ENCODE data around the gene CHEK2.
"Not testable (repeated sequence)": the region's sequence is repeated elsewhere in the genome, so short reads cannot be mapped to it uniquely, and the experiment has no call there.

The CHEK2 gene

DNA sequence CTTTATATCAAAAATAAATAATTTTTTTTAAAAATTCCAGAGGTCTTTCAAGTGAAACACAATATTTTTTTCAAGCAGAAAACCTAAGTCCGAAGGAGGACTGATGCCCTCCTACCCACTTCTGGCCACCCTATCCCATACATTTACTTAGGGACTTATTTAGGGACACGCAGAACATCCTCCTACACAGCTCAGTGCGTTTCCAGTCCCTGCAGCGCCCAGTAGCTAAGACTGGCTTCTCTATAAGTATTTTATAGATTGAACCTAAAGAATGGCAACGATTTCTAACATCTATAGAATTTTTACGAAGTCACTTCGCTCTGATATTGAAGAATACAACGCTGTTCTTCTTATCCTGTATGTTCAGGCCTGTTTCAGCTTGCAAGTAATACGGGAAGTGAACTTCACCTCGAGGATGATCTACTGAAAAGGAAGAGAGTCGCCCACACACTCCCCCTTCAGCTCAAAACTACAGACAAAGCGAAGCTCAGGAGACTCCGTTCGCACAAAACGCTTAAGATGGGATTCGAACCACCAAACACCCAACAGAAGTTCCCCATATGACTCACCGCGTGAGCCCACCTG lies 328 bp downstream of the CHEK2 start:
- no peak for DNase-seq

DNA sequence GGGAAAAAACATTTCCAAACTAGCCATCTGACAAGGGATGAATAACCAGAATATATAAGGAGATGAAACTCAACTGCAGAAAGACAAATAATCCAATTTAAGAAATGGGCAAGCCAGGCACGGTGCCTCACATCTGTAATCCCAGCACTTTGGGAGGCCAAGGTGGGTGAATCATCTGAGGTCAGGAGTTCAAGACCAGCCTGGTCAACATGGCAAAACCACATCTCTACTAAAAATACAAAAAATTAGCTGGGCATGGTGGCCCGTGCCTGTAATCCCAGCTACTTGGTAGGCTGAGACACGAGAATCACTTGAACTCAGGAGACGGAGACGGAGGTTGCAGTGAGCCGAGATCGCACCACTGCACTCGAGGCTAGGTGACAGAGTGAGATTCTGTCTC lies 2.7 kb downstream of the CHEK2 start:
- DNase-seq: not testable (repeated sequence)

DNA sequence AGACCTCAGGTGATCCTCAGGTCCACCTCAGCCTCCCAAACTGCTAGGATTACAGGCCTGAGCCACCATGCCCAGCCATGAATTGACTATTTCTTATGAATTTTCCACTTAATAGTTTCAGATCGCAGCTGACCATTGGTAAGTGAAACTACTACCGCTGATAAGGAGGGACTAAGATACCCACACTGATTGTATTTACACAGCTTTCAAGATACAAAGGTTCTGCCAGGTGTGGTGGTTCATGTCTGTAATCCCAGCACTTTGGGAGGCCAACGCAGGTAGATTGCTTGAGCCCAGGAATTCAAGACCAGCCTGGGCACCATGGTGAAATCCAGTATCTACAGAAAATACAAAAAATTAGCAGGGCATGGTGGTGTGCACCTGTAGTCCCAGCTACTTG lies 3.9 kb downstream of the CHEK2 start:
- DNase-seq: no peak

DNA sequence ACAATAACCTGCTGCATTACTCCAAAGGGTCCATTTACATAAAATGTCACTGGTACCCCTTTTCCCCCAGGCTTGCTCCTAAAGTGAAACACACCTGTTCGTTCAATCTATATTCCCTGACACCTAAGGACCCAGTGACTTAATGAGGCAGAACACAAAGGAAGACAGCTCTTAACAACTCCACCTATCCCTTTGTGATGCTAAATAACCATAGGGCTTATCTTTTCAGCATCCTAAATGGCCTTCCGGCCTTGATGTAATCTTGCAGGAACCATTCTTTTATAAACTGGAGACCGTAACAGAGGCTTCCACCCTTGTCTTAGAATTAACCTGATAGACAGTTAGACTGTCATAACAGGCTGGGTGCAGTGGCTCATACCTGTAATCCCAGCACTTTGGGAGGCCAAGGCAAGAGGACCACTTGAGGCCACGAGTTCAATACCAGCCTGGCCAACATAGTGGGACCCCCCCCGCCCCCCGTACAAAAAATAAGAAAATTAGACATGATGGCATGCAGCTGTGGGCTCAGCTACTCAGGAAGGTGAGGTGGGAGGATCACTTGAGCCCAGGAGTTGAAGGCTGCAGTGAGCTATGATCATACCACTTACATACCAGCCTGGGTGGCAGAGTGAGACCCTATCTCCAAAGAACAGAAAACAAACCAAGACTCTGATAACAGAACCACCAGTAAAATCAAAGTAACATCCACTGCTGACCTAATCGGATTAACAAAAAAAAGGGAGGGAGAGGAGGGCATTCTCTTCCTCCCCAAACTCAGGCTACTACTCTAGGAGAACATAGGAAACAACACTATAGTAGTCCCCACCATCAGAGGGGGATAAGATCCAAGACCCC lies 5.1 kb downstream of the CHEK2 start:
- no peak for DNase-seq

DNA sequence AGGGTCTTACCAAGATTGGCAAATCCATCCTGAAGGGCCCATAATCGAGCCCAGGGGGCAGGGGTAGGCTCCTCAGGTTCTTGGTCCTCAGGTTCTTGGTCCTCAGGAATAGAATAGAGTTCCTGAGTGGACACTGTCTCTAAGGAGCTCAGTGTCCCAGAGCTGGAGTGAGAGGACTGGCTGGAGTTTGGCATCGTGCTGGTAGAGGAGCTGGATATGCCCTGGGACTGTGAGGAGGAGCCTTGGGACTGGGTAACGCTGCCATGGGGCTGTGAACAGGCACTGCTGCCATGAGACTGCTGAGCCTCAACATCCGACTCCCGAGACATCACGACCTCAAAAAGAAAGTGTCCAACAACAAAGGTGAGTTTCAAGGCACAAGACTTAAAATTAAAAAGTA lies 7.2 kb downstream of the CHEK2 start:
- DNase-seq: no peak

DNA sequence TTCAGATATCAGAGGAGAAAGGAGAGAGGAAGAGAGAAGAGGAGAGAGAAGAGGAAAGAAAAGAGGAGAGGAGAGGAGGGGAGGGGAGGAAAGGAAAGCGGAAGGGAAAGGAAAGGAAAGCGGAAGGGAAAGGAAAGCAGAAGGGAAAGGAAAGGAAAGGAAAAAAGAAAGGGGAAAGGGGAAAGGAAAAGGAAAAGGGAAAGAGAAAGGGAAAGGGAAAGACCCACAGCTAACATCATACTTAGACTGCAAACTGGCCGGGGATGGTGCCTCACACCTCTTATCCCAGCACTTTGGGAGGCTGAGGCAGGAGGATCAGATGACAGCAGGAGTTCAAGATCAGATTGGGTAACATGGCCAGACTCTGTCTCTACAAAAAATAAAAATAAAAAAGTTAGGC lies 11.4 kb downstream of the CHEK2 start:
- DNase-seq: no peak

DNA sequence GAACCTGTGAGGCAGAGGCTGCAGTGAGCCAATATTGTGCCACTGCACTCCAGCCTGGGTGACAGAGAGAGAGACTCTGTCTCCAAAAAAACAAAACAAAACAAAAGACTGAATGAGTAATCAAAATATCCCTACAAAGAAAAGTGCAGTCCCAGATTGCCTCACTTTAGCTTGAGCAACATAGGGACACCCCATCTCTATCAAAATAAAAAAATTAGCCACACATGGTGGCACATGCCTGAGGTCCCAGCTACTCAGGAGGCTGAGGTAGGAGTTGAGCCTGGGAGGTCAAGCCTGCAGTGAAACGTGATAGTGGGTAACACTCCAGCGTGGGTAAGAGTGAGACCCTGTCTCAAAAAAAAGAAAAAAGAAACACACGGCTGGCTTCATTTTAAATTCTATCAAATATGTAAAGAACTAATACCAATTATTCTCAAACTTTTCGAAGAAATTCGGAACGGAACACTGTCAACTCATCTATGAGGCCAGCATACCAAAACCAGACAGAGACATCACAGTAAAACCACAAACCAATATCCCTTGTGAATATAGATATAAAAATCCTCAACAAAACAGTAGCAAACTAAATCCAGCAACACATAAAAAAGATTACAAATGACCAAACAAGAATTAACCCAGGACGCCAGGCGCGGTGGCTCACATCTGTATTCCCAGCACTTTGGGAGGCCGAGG lies 12.9 kb downstream of the CHEK2 start:
- DNase-seq: no peak

DNA sequence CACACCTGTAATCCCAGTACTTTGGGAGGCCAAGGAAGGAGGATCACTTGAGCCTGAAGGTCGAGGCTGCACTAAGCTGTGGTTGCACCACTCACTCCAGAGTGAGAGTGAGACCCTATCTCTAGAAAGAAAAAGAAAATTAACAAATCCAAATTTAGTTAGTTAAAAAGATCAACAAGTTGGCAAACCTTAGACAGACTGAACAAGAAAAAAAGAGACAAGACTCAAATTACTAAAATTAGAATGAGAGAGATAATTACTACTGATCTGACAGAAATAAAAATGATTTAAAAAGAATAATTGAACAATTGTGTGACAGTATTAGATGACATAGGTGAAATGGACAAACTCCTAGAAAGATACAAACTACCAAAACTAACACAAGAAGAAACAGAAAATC lies 13.6 kb downstream of the CHEK2 start:
- DNase-seq: no peak

DNA sequence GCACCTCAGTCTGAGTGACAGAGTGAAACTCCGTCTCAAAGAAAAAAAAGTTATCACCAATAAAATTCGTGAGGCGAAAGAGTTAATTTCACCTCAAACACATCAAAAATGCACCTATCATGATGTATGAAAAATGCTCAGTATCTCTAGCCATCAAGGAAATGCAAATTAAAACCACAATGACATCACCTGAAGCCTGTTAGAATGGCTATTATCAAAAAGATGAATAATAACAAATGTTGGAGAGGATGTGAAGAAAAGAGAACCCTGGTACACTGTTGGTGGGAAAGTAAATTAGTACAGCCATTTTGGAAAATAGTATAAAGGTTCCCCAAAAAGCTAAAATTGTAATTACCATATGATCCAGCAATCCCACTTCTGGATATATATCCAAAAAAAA lies 23.6 kb downstream of the CHEK2 start:
- no peak for DNase-seq

DNA sequence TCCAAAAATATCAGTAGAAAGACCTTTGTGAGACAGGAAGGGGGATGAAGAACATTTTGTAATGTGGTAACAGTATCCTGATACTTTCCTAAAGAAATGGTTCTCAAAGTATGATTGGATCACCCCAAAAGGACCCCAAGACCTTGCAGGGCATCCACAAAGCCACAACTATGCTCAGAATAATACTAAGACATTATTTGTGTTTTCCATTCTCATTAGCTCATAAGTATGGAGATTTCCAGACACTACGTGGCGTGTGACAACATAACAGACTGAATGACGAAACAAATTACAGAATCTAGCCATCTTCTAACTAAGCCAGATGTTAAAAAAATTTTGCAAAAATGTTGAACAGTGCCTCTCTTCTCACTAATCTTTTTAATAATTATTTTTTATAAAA lies 24.9 kb downstream of the CHEK2 start:
- DNase-seq: no peak

DNA sequence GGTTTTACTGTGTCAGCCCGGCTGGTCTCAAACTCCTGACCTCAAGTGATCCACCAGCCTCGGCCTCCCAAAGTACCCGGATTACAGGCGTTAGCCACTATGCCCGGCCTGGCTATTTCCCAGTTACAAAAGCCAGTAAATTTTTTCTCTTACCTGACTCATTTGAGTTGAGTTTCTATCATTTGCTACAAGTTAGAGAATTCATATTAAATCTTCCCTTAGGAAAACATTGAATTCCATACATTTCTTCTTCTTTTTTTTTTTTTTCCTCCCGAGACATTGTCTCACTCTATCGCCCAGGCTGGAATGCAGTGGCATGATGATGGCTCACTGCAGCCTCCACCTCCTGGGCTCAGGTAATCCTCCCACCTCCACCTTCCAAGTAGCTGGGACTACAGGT lies 26.0 kb downstream of the CHEK2 start:
- DNase-seq: no peak

DNA sequence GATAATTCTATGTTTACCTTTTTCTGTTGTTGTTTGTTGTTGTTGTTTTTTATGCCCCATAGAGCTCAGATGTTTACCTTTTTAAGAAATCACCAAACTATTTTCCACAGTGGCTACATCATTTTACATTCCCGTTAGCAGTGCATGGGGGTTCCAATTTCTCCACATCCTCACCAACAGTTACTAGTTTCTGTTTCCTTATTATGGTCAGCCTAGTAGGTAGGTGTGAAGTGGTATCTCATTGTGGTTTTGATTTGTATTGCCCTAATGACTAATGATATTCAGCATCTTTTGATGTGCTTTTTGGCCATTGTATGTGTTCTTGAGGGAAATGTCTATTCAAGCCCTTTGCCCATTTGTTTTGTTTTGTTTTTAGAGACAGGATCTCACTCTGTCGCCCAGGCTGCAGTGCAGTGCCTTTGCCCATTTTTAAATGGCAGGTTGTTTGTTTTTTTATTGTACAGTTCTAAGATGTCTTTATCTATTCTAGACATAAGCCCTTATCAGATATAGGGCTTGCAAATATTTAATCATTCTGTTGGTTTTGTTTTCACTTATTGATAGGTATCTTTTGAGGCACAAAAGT lies 27.5 kb downstream of the CHEK2 start:
- no peak for DNase-seq

DNA sequence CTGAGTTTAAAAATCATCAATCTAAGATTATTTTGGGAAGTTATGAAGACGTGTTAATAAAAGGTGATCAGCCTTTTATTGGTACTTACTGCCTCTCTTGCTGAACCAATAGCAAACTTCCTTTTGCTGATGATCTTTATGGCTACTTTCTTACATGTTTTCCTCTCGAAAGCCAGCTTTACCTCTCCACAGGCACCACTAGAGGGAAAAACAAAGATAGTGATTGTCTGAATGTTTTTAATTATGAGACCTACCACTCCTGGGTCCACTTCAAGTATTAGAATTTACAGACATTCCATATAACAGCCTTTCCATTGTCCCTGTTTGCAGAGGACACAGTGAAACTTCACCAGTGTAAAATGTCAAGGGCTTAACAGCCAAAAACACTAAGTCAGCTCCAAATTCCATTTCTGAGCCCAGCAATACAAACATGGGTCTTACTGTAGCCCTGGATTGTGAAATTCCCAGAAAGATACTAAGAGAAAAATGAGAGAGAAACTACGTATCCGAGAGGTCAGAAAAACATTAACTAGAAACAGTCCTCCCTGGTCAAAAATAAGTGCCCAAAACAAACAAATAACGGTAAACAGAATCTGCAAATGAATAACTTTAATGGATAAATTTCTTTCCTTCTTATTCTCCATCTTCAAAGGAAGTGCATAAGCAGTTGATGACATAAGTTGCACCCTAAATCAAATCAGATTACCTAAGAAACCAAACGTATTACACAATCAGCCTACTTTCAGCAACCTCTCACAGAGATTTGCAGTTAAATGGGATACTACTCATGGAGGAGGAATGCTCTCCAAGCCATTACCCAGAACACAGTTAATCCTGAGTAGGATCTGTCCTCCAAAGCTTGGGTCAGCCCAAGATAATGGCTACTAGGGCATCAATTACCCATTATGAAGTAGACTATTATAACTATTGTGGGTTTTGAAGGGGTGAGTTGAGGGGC lies 29.5 kb downstream of the CHEK2 start:
- no peak for DNase-seq

DNA sequence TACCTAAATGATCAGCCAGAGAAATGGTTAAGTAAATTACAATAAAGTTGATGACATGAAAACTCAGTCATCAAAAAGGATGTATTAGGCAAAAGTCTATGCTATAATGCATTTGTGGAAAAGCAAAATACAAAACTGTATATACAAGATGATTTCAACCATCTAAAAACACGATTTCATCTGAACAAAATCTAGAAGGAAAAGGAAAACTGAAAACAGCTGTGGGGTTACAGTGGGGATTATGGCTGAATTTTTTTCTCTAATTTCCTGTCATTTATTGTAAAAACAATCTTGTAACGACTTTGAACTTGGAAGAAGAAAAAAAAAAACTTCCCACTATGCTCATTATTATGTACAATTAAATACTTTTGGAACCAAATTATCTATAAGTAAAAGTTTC lies 30.3 kb downstream of the CHEK2 start:
- DNase-seq: no peak

DNA sequence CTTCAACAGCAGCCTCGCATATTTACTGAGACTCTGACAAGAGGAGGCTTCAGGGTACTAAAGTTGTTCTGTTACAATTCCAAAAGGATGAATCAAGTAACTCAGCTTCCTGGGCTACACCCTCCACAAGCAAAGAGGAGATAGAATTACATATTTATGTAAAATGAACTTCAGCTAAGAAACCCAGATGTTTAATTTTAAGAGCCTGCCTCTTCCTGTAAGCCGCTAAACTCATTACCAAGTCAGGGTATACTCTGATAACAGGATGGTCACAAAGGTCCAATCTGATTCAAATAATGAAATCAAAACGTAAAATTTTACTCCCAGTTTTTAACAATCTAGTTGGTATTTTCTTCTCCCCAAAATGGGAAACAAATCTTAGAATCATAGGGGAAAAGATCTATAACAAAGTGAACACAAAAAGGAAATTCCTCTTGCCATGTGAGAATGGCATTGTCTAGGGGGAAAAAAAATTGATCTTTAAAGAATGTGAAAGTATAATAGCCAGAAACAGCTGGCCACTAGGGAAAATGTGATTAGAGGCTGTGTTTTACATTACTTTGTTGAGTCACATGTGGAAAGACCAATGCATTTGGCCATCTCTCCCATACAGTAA lies 30.9 kb downstream of the CHEK2 start:
- DNase-seq: no peak

DNA sequence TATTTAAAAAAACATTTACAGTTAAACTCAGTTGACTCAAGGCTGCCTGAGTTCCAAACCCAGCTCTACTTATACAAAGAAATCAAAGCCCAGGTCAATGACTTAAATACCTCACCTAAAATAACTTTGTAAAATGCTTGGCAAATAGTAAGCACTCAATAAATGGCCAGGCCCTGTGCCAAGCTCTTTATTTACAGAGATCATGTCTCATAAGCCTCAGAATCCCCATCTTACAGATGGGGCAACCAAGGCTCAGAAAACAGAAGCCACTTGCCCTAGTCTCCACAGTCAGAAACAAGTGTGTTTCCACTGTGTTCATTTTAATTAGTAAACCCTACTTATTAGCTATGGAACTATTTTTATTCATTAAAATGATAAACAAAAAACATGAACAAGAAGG lies 31.5 kb downstream of the CHEK2 start:
- DNase-seq: no peak

DNA sequence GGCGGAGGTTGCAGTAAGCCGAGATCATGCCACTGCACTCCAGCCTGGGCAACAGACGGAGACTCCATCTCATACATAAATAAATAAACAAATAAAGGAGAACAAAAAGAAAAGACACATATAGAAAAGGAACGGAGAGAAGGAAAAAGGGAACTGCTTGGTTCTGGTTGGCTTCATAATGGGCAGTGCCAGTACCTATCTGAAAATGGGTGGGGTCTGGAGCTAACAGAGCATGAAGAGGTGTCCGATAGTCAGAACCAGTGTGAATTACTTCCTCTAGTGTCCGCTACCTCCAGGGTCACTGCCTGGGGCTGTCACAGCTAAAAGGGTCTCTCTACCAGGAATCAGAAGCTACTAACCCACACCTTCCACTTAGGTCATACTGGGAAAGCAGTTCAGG lies 34.8 kb downstream of the CHEK2 start:
- no peak for DNase-seq

DNA sequence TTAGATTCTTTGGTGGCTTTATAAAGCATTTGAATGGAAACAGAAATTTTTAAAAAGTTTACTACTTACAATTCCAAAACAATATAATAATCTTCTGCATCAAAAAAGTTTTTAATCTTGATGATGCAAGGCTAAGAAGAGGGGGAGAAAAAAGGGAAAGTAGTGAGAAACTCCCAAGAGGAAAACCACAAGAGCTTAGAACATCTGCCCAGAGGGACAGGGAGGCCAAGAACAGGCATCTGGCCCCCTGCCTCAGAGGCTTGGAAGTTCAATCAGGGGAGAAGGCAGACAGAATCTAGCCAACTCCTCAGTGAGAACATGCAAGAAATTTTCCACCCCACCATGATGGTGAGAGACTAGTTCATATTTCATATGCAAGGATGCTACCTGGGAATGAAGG lies 38.2 kb downstream of the CHEK2 start:
- DNase-seq: no peak

DNA sequence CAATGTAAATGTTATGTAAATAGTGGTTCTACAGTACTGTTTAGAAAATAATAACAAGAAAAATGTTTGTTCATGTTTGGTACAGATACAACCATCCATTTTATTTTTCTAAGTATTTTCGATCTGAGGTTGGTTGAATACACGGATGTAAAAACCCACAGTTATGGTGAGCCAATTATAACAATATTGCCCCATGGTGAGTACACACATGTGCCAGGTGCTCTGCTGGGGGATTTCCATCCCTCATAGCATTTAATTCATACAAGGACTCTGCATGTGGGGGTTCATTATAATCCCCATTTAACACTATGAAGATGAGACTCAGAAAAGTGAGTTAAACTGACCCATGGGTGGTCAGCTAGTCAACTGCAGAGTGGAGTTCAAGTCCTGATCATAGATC lies 38.7 kb downstream of the CHEK2 start:
- DNase-seq: no peak

DNA sequence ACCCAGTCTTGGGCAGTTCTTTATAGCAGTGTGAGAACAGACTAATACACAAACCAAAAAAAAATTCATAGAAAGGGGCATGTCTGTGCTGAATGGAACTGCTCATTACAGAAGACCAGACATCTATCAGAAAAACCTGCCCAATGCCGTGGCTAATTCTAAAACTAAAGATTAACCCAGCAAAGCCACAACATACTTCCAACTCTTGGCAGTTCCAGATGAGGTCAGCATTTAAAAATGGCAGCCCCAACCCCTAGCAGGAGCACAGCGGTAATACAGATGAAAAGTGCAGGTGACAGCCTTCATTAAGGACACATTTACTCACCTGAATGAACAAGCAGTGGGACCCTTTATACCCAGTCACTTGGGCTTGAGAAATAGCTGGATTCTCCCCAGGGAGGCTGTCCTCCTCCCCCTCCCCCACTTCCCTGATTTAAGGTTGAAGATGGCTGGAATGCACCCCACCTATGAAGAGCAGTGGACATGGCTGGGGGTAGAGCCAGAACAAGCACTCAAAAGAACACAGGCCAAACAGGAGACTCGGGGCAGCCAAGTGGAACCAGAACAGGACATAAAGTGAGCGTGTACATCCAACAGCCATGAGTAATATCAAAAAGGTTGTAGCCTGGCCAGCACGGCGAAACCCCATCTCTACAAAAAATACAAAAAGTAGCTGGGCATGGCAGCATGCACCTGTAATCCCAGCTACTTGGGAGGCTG lies 48.4 kb downstream of the CHEK2 start:
- DNase-seq: not testable (repeated sequence)

DNA sequence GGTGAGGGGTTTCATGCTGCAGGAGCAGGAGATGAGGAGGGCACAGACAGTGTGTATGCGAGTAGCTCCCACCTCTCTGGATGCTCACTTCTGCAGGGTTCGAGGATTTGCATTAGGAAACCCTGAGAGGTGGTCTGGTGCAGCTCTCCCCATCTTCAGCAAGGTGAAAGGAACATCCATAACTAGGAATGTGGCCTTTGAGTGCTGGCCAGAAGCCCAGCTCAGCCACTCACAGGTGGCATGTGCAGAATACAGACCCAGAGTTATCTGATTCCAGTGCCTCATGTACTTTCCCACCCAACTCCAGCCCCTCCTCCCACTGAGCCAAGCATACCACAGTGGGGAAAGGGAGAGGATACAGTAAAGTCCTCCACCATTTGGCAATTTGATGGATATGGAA lies 51.8 kb downstream of the CHEK2 start:
- DNase-seq: not testable (repeated sequence)
